CD4-positive, alpha-beta memory T cell (primary cell): ENCODE data around the gene S100B. TPM values are rescaled to one million over a fixed set of nuclear protein-coding genes. Genes with fewer than 3 reads are reported as not detected.

Experiments
- CTCF ChIA-PET: fragments of 350-600 bp; sonication (Branson Sonifier 250); formaldehyde crosslinking; loops from one replicate; lab custom pipeline; 2021; ENCODE audit warnings: inconsistent platforms; ENCODE audit not compliant: partially characterized antibody; lab: Charles Lee
- POLR2A ChIA-PET: fragments of 350-600 bp; sonication (Branson Sonifier 250); formaldehyde crosslinking; loops from one replicate; lab custom pipeline; 2021; ENCODE audit not compliant: partially characterized antibody; lab: Charles Lee
- DNase-seq, 5 donors: peaks; one replicate each; pipeline versions ENCODE4 v3.0.0 to v3.0.0-alpha.2; 2020 to 2022; ENCODE audit warnings: mixed read lengths in 1 of 5
- H3K27ac ChIP-seq: one replicate; pipeline ENCODE4 v1.7.0; 2013; ENCODE audit warnings: low read depth, low read length
- H3K27me3 ChIP-seq: 2 replicates; pipeline ENCODE4 v1.7.0; 2013; ENCODE audit warnings: mild to moderate bottlenecking, low read length, moderate library complexity; ENCODE audit not compliant: insufficient read depth
- H3K36me3 ChIP-seq: 2 replicates; pipeline ENCODE4 v1.7.0; 2013; ENCODE audit warnings: mild to moderate bottlenecking, low read length, moderate library complexity; ENCODE audit not compliant: insufficient read depth
- H3K4me1 ChIP-seq: 2 replicates; pipeline ENCODE4 v1.7.0; 2013; ENCODE audit warnings: mild to moderate bottlenecking, low read length, moderate library complexity; ENCODE audit not compliant: insufficient read depth
- H3K4me3 ChIP-seq, 2 donors: one replicate each; pipeline ENCODE4 v1.7.0; 2013; ENCODE audit warnings: low read length in 2 of 2, mild to moderate bottlenecking in 1 of 2
- H3K9me3 ChIP-seq, 2 donors: one replicate each; pipeline ENCODE4 v1.7.0; 2013; ENCODE audit warnings: low read length in 2 of 2, control low read depth in 1 of 2; ENCODE audit not compliant: control insufficient read depth in 1 of 2
- H3K27ac Mint-ChIP-seq, 7 donors: one replicate each; pipeline ENCODE4 v1.8.0; 2020 to 2021; ENCODE audit warnings: mixed read lengths in 7 of 7, mild to moderate bottlenecking in 6 of 7, inconsistent platforms in 3 of 7, moderate library complexity in 3 of 7
- H3K27me3 Mint-ChIP-seq, 2 donors: one replicate each; pipeline ENCODE4 v1.8.0; 2020 to 2021; ENCODE audit warnings: mixed read lengths in 2 of 2
- H3K36me3 Mint-ChIP-seq, 2 donors: one replicate each; pipeline ENCODE4 v1.8.0; 2020 to 2021; ENCODE audit warnings: mixed read lengths in 2 of 2, inconsistent platforms in 1 of 2, mild to moderate bottlenecking in 1 of 2
- H3K4me1 Mint-ChIP-seq, 4 donors: one replicate each; pipeline ENCODE4 v1.8.0; 2020 to 2021; ENCODE audit warnings: mixed read lengths in 4 of 4, mild to moderate bottlenecking in 1 of 4
- H3K4me3 Mint-ChIP-seq, 8 donors: one replicate each; pipeline ENCODE4 v1.8.0; 2020 to 2021; ENCODE audit warnings: mixed read lengths in 8 of 8, mild to moderate bottlenecking in 7 of 8, moderate library complexity in 6 of 8, inconsistent platforms in 3 of 8
- H3K9me3 Mint-ChIP-seq, 8 donors: one replicate each; pipeline ENCODE4 v1.8.0; 2020 to 2021; ENCODE audit warnings: mixed read lengths in 8 of 8, mild to moderate bottlenecking in 5 of 8, inconsistent platforms in 3 of 8, moderate library complexity in 1 of 8
- intact Hi-C: fragments of 100-400 bp; cut with micrococcal nuclease; formaldehyde crosslinking; loops from one replicate; pipeline ENCODE4 v1.15.1; 2023
- polyA plus RNA-seq, 2 donors: library from polyadenylated mRNA; unstranded; fragments of 300-500 nt; fragmentation: Illumina TruSeq; gene quantifications; one replicate each; pipeline ENCODE4 v1.2.3, GENCODE V29; 2021
- total RNA-seq, 2 experiments: library from RNA; stranded (reverse); gene quantifications; one replicate each; pipeline ENCODE4 v1.2.3, GENCODE V29; 2021

Gene S100B
- total and polyA plus RNA-seq, 4 experiments from 2014 or later, result 0.54 to 0.73 TPM; not detected in 2

- CTCF ChIA-PET, result no interaction called here
- no peaks in the 10 kb centered on the region for H3K9me3 ChIP-seq
- no peaks in the 10 kb centered on the region for H3K9me3 Mint-ChIP-seq
- H3K4me1 Mint-ChIP-seq, result peaks cover 35 to 91% (median 47%) of the 10 kb centered on the region in 4 donors
- H3K4me1 ChIP-seq, result peaks cover 67% of the 10 kb centered on the region
- H3K27ac ChIP-seq, result no peak overlapping the region
- H3K4me3 Mint-ChIP-seq, result peak overlapping the region in 2 of 8 donors; percentile 17 to 43
- H3K27me3 Mint-ChIP-seq, result no peaks in the 10 kb centered on the region
- peak overlapping the region; percentile 57 to 99 (median 91) for H3K27ac Mint-ChIP-seq
- intact Hi-C loops, result no loop called here
- POLR2A ChIA-PET, result interaction anchor here (0.6 to 8.3 kb wide), 2 partner anchors 81 to 100 kb away, joined by 3 to 105 read pairs; partner anchors contain the start of gene PRMT2
- DNase-seq, result no peak
- H3K36me3 ChIP-seq, result peaks cover 20% of the 10 kb centered on the region
- H3K36me3 Mint-ChIP-seq, result peaks cover 34 to 35% of the 10 kb centered on the region in 2 donors
- H3K4me3 ChIP-seq, result no peak overlapping the region
- no peaks in the 10 kb centered on the region for H3K27me3 ChIP-seq
Observed at GRCh38 chr21:46553993-46554392, 50.9 kb downstream of the S100B start.

GRCh38 chr21:46552865-46553379 is 52.0 kb downstream of the S100B start:
- Histone ChIP-seq H3K4me3 (peak overlapping the region; percentile 6 to 12), H3K4me1 (peaks cover 66% of the 10 kb centered on the region), H3K27ac (peak overlapping the region; percentile 58), H3K9me3 (no peaks in the 10 kb centered on the region), H3K27me3 (no peaks in the 10 kb centered on the region), H3K36me3 (peaks cover 20% of the 10 kb centered on the region)
- Mint-ChIP-seq H3K27me3 (no peaks in the 10 kb centered on the region), H3K4me3 (peak overlapping the region in 7 of 8 donors; percentile 58 to 87 (median 69)), H3K4me1 (peaks cover 42 to 91% (median 52%) of the 10 kb centered on the region in 4 donors), H3K9me3 (no peaks in the 10 kb centered on the region), H3K36me3 (peaks cover 37 to 41% of the 10 kb centered on the region in 2 donors), H3K27ac (peak overlapping the region; percentile 91 to 99 (median 98))
- ChIA-PET POLR2A (interaction anchor here (0.7 to 8.3 kb wide), 14 partner anchors 8 to 328 kb away, joined by 3 to 105 read pairs (median 5); partner anchors contain the start of genes DIP2A, PRMT2 and S100B), CTCF (interaction anchor here (1.2 to 2.4 kb wide), 8 partner anchors 12 to 96 kb away, joined by 3 to 13 read pairs (median 5); partner anchors contain the start of gene PRMT2)
- no peak for DNase-seq
- intact Hi-C loops, result no loop called here

GRCh38 chr21:46552274-46552673 is 52.6 kb downstream of the S100B start:
- Mint-ChIP-seq H3K27ac (peak overlapping the region; percentile 91 to 99 (median 98)), H3K27me3 (no peaks in the 10 kb centered on the region), H3K4me1 (peaks cover 44 to 87% (median 53%) of the 10 kb centered on the region in 4 donors), H3K4me3 (peak overlapping the region; percentile 58 to 87 (median 71)), H3K9me3 (no peaks in the 10 kb centered on the region), H3K36me3 (peaks cover 40 to 45% of the 10 kb centered on the region in 2 donors)
- ChIA-PET POLR2A (interaction anchor here (0.7 to 8.3 kb wide), 17 partner anchors 8 to 327 kb away, joined by 3 to 105 read pairs (median 5); partner anchors contain the start of genes DIP2A, PRMT2 and S100B), CTCF (interaction anchor here (1.2 to 2.4 kb wide), 8 partner anchors 11 to 95 kb away, joined by 3 to 13 read pairs (median 5); partner anchors contain the start of gene PRMT2)
- Histone ChIP-seq H3K4me3 (peak overlapping the region; percentile 6 to 12), H3K36me3 (peaks cover 18% of the 10 kb centered on the region), H3K4me1 (peaks cover 60% of the 10 kb centered on the region), H3K27me3 (no peaks in the 10 kb centered on the region), H3K9me3 (no peaks in the 10 kb centered on the region), H3K27ac (peak overlapping the region; percentile 58)
- intact Hi-C loops, result no loop called here
- DNase-seq, result peak in 4 of 5 donors; percentile 43 to 51 (median 48)

GRCh38 chr21:46551636-46552241 is 53.1 kb downstream of the S100B start:
- peak in 4 of 5 donors; percentile 20 to 47 (median 28) for DNase-seq
- peak overlapping the region; percentile 91 to 99 (median 98) for H3K27ac Mint-ChIP-seq
- no peaks in the 10 kb centered on the region for H3K9me3 Mint-ChIP-seq
- H3K27me3 Mint-ChIP-seq, result no peaks in the 10 kb centered on the region
- H3K36me3 ChIP-seq, result peaks cover 18% of the 10 kb centered on the region
- intact Hi-C loops, result no loop called here
- peak overlapping the region; percentile 58 for H3K27ac ChIP-seq
- H3K36me3 Mint-ChIP-seq, result peaks cover 39 to 45% of the 10 kb centered on the region in 2 donors
- CTCF ChIA-PET, result interaction anchor here (0.7 to 2.4 kb wide), 14 partner anchors 7 to 94 kb away, joined by 3 to 13 read pairs (median 4); partner anchors contain the start of gene PRMT2
- H3K9me3 ChIP-seq, result no peaks in the 10 kb centered on the region
- peaks cover 60% of the 10 kb centered on the region for H3K4me1 ChIP-seq
- peak overlapping the region in 1 of 2 donors; percentile 27 for H3K4me3 ChIP-seq
- peak overlapping the region; percentile 54 to 87 (median 74) for H3K4me3 Mint-ChIP-seq
- no peaks in the 10 kb centered on the region for H3K27me3 ChIP-seq
- POLR2A ChIA-PET, result interaction anchor here (0.7 to 8.3 kb wide), 21 partner anchors 9 to 326 kb away, joined by 3 to 105 read pairs (median 5); partner anchors contain the start of genes DIP2A, PRMT2 and S100B
- H3K4me1 Mint-ChIP-seq, result peaks cover 44 to 82% (median 53%) of the 10 kb centered on the region in 4 donors

- peak overlapping the region; percentile 58 for H3K27ac ChIP-seq
- Mint-ChIP-seq H3K27ac (peak overlapping the region; percentile 91 to 99 (median 98)), H3K4me1 (peaks cover 39 to 83% (median 53%) of the 10 kb centered on the region in 4 donors), H3K9me3 (no peaks in the 10 kb centered on the region), H3K27me3 (no peaks in the 10 kb centered on the region), H3K4me3 (peak overlapping the region; percentile 53 to 87 (median 66)), H3K36me3 (peaks cover 41 to 47% of the 10 kb centered on the region in 2 donors)
- peaks cover 24% of the 10 kb centered on the region for H3K36me3 ChIP-seq
- peak overlapping the region in 1 of 2 donors; percentile 21 for H3K4me3 ChIP-seq
- peaks cover 60% of the 10 kb centered on the region for H3K4me1 ChIP-seq
- no peaks in the 10 kb centered on the region for H3K27me3 ChIP-seq
- no peaks in the 10 kb centered on the region for H3K9me3 ChIP-seq
- intact Hi-C loops, result loop anchor here (1.0 kb wide), 1 partner anchor 9 kb away; no protein-coding TSS in a partner anchor
- POLR2A ChIA-PET, result interaction anchor here (1.1 to 8.3 kb wide), 8 partner anchors 10 to 85 kb away, joined by 3 to 105 read pairs (median 8); partner anchors contain the start of gene PRMT2
- CTCF ChIA-PET, result interaction anchor here (0.7 to 2.4 kb wide), 5 partner anchors 9 to 87 kb away, joined by 3 to 13 read pairs (median 5); partner anchors contain the start of gene PRMT2
- peak; percentile 80 to 88 (median 82) for DNase-seq
Observed at GRCh38 chr21:46550116-46550941, 54.6 kb downstream of the S100B start.

GRCh38 chr21:46549650-46550049 is 55.2 kb downstream of the S100B start:
- H3K4me1 Mint-ChIP-seq, result peaks cover 43 to 85% (median 58%) of the 10 kb centered on the region in 4 donors
- H3K27ac ChIP-seq, result no peak overlapping the region
- no peaks in the 10 kb centered on the region for H3K9me3 ChIP-seq
- no peak overlapping the region for H3K4me3 ChIP-seq
- peaks cover 24% of the 10 kb centered on the region for H3K36me3 ChIP-seq
- ChIA-PET POLR2A (interaction anchor here (0.9 to 8.3 kb wide), 3 partner anchors 11 to 92 kb away, joined by 3 to 105 read pairs (median 44); partner anchors contain the start of gene PRMT2), CTCF (no interaction called here)
- H3K9me3 Mint-ChIP-seq, result no peaks in the 10 kb centered on the region
- no peaks in the 10 kb centered on the region for H3K27me3 ChIP-seq
- H3K36me3 Mint-ChIP-seq, result peaks cover 47% of the 10 kb centered on the region in 2 donors
- no peak for DNase-seq
- H3K27ac Mint-ChIP-seq, result peak overlapping the region; percentile 29 to 99 (median 97)
- no peak overlapping the region for H3K4me3 Mint-ChIP-seq
- peaks cover 60% of the 10 kb centered on the region for H3K4me1 ChIP-seq
- H3K27me3 Mint-ChIP-seq, result no peaks in the 10 kb centered on the region
- intact Hi-C loops, result loop anchor here (1.0 kb wide), 1 partner anchor 10 kb away; no protein-coding TSS in a partner anchor
